Lung (tissue), 12 donors: ENCODE measurements around the gene TLE7. TPM values are rescaled to one million over a fixed set of nuclear protein-coding genes. Genes with fewer than 3 reads are reported as not detected.

ENCODE experiments used
- ATAC-seq: fragments of 200-7000 bp; cut with Tn5 transposase; one replicate; pipeline ENCODE4 v1.9.1; 2020; ENCODE audit warnings: moderate number of reproducible peaks; ENCODE audit not compliant: insufficient read depth, low FRiP score
- DNase-seq, 3 donors: peaks; one replicate each; pipeline ENCODE4 v3.0.0-alpha.2; 2013 to 2017
- H3K27ac ChIP-seq, 2 donors: one replicate each; pipeline ENCODE4 v1.5.1; 2013; ENCODE audit warnings: mild to moderate bottlenecking in 2 of 2, moderate library complexity in 2 of 2, control low read depth in 1 of 2, inconsistent platforms in 1 of 2, low read depth in 1 of 2, low read length in 1 of 2
- H3K27me3 ChIP-seq, 3 donors: one replicate each; pipeline ENCODE4 v1.5.1; 2013; ENCODE audit warnings: low read length in 2 of 3; ENCODE audit not compliant: control insufficient read depth in 3 of 3, insufficient read depth in 3 of 3
- H3K36me3 ChIP-seq, 4 donors: one replicate each; pipeline ENCODE4 v1.5.1; 2013; ENCODE audit warnings: low read length in 4 of 4, mild to moderate bottlenecking in 1 of 4, moderate library complexity in 1 of 4; ENCODE audit not compliant: control insufficient read depth in 4 of 4, insufficient read depth in 4 of 4
- H3K4me1 ChIP-seq, 5 donors: one replicate each; pipeline ENCODE4 v1.5.1; 2013; ENCODE audit warnings: low read length in 5 of 5, mild to moderate bottlenecking in 2 of 5, moderate library complexity in 1 of 5; ENCODE audit not compliant: control insufficient read depth in 5 of 5, insufficient read depth in 5 of 5
- H3K4me3 ChIP-seq: one replicate; pipeline ENCODE4 v1.5.1; 2013; ENCODE audit warnings: mild to moderate bottlenecking, control low read depth, moderate library complexity
- H3K9ac ChIP-seq, 2 donors: one replicate each; pipeline ENCODE4 v1.5.1; 2013; ENCODE audit warnings: low read length in 2 of 2, control low read depth in 1 of 2; ENCODE audit not compliant: insufficient read depth in 1 of 2
- H3K9me3 ChIP-seq, 4 donors: one replicate each; pipeline ENCODE4 v1.5.1; 2013; ENCODE audit warnings: low read length in 3 of 4, mild to moderate bottlenecking in 1 of 4, moderate library complexity in 1 of 4; ENCODE audit not compliant: control insufficient read depth in 4 of 4, insufficient read depth in 3 of 4
- CTCF ChIP-seq: IDR thresholded peaks from 2 replicates; pipeline ENCODE4 v1.5.1; 2012; ENCODE audit warnings: mild to moderate bottlenecking; ENCODE audit errors: control extremely low read depth, extremely low read depth
- WGBS, 2 donors: extraction: QIAGEN DNeasy Blood & Tissue Kit; methylation state at CpG; one replicate each; pipeline ENCODE4 v1.1.7; 2013; 5-methylcytosine and 5-hydroxymethylcytosine counted together
- polyA plus RNA-seq, 2 donors: library from polyadenylated mRNA; stranded (reverse); fragments of 200-250 nt; gene quantifications; one replicate each; pipeline ENCODE4 v1.2.1, GENCODE V29; 2013
- total RNA-seq, 2 donors: library from RNA; depleted of rRNA in 1 of 2; stranded (reverse); fragments of >200 nt in 1 of 2; gene quantifications; one replicate each; pipeline ENCODE4 v1.2.1, GENCODE V29; 2014 to 2021
- donor health status: control.
- donor health status: control.
- donor health status: Bipolar disorder and iron deficiency.
- donor health status: healthy.
- donor health status: DM: yes; HTN: yes; CAD: no.

The TLE7 gene
- total and polyA plus RNA-seq, 4 donors = not detected

- H3K27me3 ChIP-seq = peaks cover 0 to 3% (median 0%) of the 10 kb centered on the region in 3 donors
- H3K4me1 ChIP-seq = no peaks in the 10 kb centered on the region
- no peak overlapping the region for H3K27ac ChIP-seq
- no peak overlapping the region for H3K4me3 ChIP-seq
- DNase-seq (no peak), ATAC-seq (no peak)
- no peaks in the 10 kb centered on the region for H3K9me3 ChIP-seq
- H3K36me3 ChIP-seq = no peaks in the 10 kb centered on the region
- no peak overlapping the region for H3K9ac ChIP-seq
- 71 to 78% methylated on average over 10 of the region's 10 CpGs for WGBS, 2 donors
- TF ChIP-seq CTCF = no peak
These were observed 45.3 kb downstream of the TLE7 start for GRCh38 chr16:71396594-71396993.

DNA sequence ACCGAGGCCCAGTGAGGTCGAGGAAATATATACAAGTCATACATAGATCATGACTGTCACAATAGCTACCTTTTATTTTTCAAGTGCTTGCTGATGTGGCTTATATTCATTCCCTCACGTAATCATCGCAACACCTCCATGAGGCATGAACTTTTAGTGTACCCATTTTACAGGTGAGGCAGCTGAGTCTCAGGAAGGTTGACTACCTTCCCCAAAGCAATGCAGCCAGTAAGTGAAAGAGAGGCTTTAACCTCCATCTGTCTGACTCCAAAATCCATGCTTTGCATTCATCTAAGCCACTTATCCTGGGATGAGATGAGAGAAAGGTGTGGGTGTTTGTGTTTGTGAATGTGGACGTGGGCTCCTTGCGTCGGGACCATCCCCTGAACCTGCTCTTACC lies 52.5 kb downstream of the TLE7 start:
- H3K27me3 ChIP-seq = peaks cover 0 to 7% (median 0%) of the 10 kb centered on the region in 3 donors
- no peak overlapping the region for H3K27ac ChIP-seq
- H3K4me3 ChIP-seq = no peak overlapping the region
- H3K9ac ChIP-seq = no peak overlapping the region
- no peak for TF ChIP-seq CTCF
- ATAC-seq = no peak
- no peak for DNase-seq
- H3K9me3 ChIP-seq = peaks cover 0 to 3% (median 0%) of the 10 kb centered on the region in 4 donors
- H3K36me3 ChIP-seq = no peaks in the 10 kb centered on the region
- 72 to 75% methylated on average over 7 of the region's 7 CpGs for WGBS, 2 donors
- H3K4me1 ChIP-seq = no peaks in the 10 kb centered on the region

DNA sequence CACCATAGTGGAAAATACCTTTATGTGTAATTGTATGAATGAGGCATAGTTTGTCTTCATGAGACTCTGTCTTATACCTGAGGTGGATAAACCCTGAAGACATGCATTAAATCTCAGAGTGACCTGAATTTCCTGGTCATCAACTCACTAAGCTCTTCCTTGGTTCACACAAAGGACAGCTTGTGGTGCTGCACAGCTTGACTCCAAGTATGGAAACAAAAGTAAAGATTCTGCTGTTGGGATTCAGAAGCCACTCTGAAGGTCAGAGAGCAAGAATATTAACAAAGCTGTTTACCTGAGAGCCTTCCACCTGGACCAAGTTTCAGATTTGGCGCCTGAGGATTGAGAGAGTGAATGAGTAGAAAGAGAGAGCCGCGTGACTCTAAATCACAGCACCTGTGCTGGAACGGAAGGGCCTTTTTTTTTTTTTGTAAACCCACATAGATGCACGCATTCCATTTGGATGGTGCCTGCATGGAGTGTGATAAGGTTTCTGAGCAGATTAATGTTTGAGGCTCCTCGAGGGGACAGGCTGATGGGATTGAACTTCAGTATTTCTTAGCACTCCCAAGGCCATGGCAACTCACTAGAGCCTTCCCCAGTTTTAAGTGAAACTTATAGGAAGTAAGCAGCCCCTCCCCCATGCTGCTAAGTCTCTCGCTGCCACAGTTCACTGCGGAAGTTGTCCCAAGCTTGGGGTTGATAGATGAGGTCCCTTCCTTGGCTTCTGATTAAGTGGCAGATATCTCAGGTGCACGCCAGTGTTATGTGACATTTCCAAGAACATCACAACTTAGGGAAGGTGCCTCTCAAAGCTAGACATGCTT lies 54.6 kb downstream of the TLE7 start:
- no peak overlapping the region for H3K9ac ChIP-seq
- ATAC-seq (no peak), DNase-seq (no peak)

More for the DNA sequence above, 54.6 kb downstream of the TLE7 start:
- Histone ChIP-seq H3K27me3 (peaks cover 0 to 7% (median 0%) of the 10 kb centered on the region in 3 donors), H3K4me1 (no peaks in the 10 kb centered on the region), H3K36me3 (no peaks in the 10 kb centered on the region), H3K4me3 (no peak overlapping the region), H3K27ac (no peak overlapping the region), H3K9me3 (peaks cover 0 to 3% (median 0%) of the 10 kb centered on the region in 4 donors)
- TF ChIP-seq CTCF = no peak
- WGBS, 2 donors = 13 to 14% methylated on average over 9 of the region's 9 CpGs
